Uterus (tissue), 4 donors: ENCODE measurements around the gene GABRB1. TPM values are rescaled to one million over a fixed set of nuclear protein-coding genes. Genes with fewer than 3 reads are reported as not detected.
A peak's percentile ranks its signal among the peaks of the same experiment; 100 is the strongest.

Source experiments
- DNase-seq, 2 donors: peaks; one replicate each; pipeline ENCODE4 v3.0.0-alpha.2; 2019 to 2020
- H3K27ac ChIP-seq, 2 donors: fragments of 200-600 bp; sonication (generic); 1 replicate in 1 of 2; 2 replicates in 1 of 2; pipeline ENCODE4 v1.5.1; 2016 to 2018
- H3K27me3 ChIP-seq, 2 donors: fragments of 200-600 bp; sonication (generic); one replicate each; pipeline ENCODE4 v1.5.1; 2018 to 2019; ENCODE audit warnings: control low read depth in 1 of 2
- H3K36me3 ChIP-seq, 2 donors: fragments of 200-600 bp; sonication (generic); one replicate each; pipeline ENCODE4 v1.5.1; 2019; ENCODE audit warnings: control low read depth in 1 of 2
- H3K4me1 ChIP-seq, 2 donors: fragments of 200-600 bp; sonication (generic); one replicate each; pipeline ENCODE4 v1.5.1; 2018 to 2019; ENCODE audit warnings: control low read depth in 1 of 2
- H3K4me3 ChIP-seq, 2 donors: fragments of 200-600 bp; sonication (generic); 1 replicate in 1 of 2; 2 replicates in 1 of 2; pipeline ENCODE4 v1.5.1; 2018 to 2019; ENCODE audit warnings: mild to moderate bottlenecking in 1 of 2
- H3K9me3 ChIP-seq, 2 donors: fragments of 200-600 bp; sonication (generic); one replicate each; pipeline ENCODE4 v1.5.1; 2019; ENCODE audit warnings: control low read depth in 1 of 2
- POLR2A ChIP-seq, 2 donors: fragments of 450-650 bp; IDR thresholded peaks; one replicate each; pipeline ENCODE4 v1.6.1; 2016; ENCODE audit warnings: antibody characterized with exemption in 2 of 2, mild to moderate bottlenecking in 1 of 2, moderate library complexity in 1 of 2
- intact Hi-C: fragments of 100-400 bp; cut with DNase I; formaldehyde crosslinking; loops from one replicate; pipeline ENCODE4 v1.15.1; 2023; ENCODE audit warnings: low total_unique reads
- total RNA-seq, 4 donors: library from RNA; depleted of rRNA in 3 of 4; stranded (reverse); fragments of >200 nt in 3 of 4; gene quantifications; one replicate each; pipeline versions ENCODE4 v1.1.0 to v1.2.4, GENCODE V29; 2014 to 2023
- TF ChIP-seq, protein P1 (sequence below), 4 experiments: fragments of 200-600 bp in 2 of 4; fragments of 450-650 bp in 2 of 4; sonication (generic) in 2 of 4; IDR thresholded peaks; one replicate each; pipeline ENCODE4 v1.5.1; 2016 to 2019; ENCODE audit warnings: antibody characterized with exemption in 4 of 4, mild to moderate bottlenecking in 2 of 4, moderate library complexity in 1 of 4
- donor health status: DM: yes; HTN: yes; CAD: no.

GABRB1 gene
- total RNA-seq, 4 donors from 2014 or later = 1.2 to 1.5 TPM; not detected in 2

DNA sequence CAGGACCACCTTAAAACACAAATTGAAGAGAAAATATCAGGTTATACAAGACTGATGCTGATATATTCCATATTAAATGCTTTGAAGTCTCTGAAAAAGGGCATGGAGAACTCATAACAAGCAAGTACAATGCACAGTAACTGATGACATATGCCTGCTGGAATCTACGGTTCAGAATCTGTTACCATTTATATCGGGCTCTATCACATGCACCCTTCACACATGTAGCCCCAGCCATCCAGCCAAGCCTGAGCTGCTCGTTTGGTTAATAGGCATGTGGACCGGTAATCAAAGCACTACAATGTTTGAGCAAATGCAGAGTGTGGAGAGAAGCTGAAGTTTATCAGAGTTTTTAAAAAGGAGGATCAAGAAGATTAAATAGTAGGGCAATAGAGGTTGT, 420.3 kb downstream of the GABRB1 start:
- H3K27ac ChIP-seq = no peak overlapping the region
- no peaks in the 10 kb centered on the region for H3K36me3 ChIP-seq
- H3K4me3 ChIP-seq = no peak overlapping the region
- intact Hi-C loops = no loop called here
- TF ChIP-seq, protein P1, sequence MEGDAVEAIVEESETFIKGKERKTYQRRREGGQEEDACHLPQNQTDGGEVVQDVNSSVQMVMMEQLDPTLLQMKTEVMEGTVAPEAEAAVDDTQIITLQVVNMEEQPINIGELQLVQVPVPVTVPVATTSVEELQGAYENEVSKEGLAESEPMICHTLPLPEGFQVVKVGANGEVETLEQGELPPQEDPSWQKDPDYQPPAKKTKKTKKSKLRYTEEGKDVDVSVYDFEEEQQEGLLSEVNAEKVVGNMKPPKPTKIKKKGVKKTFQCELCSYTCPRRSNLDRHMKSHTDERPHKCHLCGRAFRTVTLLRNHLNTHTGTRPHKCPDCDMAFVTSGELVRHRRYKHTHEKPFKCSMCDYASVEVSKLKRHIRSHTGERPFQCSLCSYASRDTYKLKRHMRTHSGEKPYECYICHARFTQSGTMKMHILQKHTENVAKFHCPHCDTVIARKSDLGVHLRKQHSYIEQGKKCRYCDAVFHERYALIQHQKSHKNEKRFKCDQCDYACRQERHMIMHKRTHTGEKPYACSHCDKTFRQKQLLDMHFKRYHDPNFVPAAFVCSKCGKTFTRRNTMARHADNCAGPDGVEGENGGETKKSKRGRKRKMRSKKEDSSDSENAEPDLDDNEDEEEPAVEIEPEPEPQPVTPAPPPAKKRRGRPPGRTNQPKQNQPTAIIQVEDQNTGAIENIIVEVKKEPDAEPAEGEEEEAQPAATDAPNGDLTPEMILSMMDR (IDR thresholded peaks at IDR 0.05) = no peak
- no peak for TF ChIP-seq POLR2A (IDR thresholded peaks at IDR 0.05)
- no peaks in the 10 kb centered on the region for H3K9me3 ChIP-seq
- no peaks in the 10 kb centered on the region for H3K4me1 ChIP-seq
- no peak for DNase-seq
- H3K27me3 ChIP-seq = no peaks in the 10 kb centered on the region

DNA sequence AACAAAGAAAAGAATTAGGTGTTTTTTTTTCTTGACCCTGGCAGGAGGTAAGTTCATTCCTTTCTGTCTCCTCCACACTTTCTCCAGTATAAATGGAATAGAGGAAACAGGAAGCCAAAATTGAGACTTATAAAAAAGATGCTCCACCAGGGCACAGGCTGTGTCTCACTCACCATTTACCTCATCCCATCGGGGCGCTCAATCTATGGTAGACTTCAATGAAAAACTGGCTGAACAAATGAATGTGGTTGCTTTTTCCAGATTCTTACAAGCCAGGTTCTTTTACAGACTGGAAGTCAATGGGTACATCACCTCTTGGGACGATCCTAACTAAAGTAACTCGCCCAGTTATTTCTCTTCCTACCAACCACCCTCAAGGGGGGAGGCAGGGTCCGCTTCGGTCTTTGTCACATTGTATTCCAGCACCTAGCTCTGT, 431.4 kb downstream of the GABRB1 start:
- Histone ChIP-seq H3K36me3 (no peaks in the 10 kb centered on the region), H3K4me3 (peak overlapping the region; percentile 84 to 89), H3K27ac (peak overlapping the region; percentile 88 to 93), H3K4me1 (no peaks in the 10 kb centered on the region), H3K27me3 (no peaks in the 10 kb centered on the region), H3K9me3 (no peaks in the 10 kb centered on the region)
- DNase-seq = no peak
- TF ChIP-seq POLR2A (IDR thresholded peaks at IDR 0.05) = no peak
- TF ChIP-seq, protein P1 (IDR thresholded peaks at IDR 0.05) = no peak
- intact Hi-C loops = no loop called here

DNA sequence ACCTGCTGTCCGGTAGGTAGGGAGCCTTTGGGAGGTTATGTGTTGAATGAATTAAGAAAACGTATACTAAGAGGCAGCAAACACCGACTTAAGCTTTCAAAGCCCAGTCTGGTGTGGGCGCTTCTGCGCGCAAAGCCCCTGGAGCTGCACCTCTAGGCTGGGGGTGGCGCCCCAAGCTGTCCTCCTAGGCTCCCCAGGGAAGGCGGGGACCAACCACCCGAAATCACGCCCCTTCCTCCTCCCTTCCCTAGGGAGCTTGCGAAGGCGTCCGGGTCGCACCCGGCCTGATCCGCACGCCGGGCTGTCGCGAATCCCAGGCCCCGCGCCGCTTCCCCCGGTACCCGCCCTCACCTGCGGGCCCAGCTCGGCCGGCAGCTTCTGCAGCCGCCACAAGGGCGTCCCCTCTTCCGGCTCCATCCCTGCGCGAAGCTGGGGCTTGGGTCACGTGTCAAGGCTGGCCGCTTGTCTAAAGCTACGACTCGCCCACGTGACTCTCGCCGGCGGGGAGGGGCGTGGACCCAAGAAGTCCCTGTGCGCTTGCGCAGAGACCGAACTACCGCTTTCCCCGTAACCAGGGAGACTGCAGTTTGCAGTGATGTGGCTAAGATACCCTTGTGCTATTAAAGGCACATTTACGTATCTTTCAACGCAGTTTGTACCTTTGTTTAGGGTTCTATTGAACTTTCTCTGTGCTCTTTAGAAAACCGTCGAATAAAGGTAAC, 432.0 kb downstream of the GABRB1 start, which contains the start of gene COMMD8:
COMMD8 (minus strand) TSS at position 468 of the 722 bp plus-strand sequence; CDS start at position 417, 51 bp downstream.
- no peaks in the 10 kb centered on the region for H3K36me3 ChIP-seq
- intact Hi-C loops = no loop called here
- peak; percentile 42 to 69 for TF ChIP-seq POLR2A (IDR thresholded peaks at IDR 0.05)
- TF ChIP-seq, protein P1 (IDR thresholded peaks at IDR 0.05) = peak; percentile 37 to 62 (median 46)

DNA sequence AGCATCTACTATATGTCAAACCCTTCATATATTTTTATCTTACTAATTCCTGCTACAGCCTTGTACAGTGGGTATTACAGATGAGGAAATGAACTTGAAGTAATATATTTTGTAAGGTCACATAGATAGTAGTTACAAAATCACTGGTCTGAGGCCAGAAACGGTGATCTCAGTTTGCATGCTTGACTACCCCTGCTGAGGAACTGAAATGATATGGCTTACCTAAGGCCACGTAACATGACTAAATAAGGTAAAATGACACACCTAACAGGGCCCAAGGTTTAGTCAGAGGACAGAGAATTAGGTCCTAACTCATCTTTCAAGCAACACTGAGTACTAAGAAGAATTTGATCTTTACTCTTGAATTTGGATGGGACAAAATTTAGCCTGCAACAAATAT, 433.6 kb downstream of the GABRB1 start:
- Histone ChIP-seq H3K4me3 (no peak overlapping the region), H3K27me3 (no peaks in the 10 kb centered on the region), H3K27ac (no peak overlapping the region), H3K9me3 (no peaks in the 10 kb centered on the region), H3K4me1 (no peaks in the 10 kb centered on the region), H3K36me3 (no peaks in the 10 kb centered on the region)
- no peak for TF ChIP-seq POLR2A (IDR thresholded peaks at IDR 0.05)
- TF ChIP-seq, protein P1 (IDR thresholded peaks at IDR 0.05) = no peak
- DNase-seq = no peak
- intact Hi-C loops = no loop called here

More for the DNA sequence above, 432.0 kb downstream of the GABRB1 start, which contains the start of gene COMMD8:
- H3K27me3 ChIP-seq = no peaks in the 10 kb centered on the region
- H3K4me1 ChIP-seq = no peaks in the 10 kb centered on the region
- peak; percentile 97 for DNase-seq
- H3K4me3 ChIP-seq = peak within 1 kb of the TSS; percentile 84 to 89
- peak within 1 kb of the TSS; percentile 88 to 93 for H3K27ac ChIP-seq
- H3K9me3 ChIP-seq = no peaks in the 10 kb centered on the region

DNA sequence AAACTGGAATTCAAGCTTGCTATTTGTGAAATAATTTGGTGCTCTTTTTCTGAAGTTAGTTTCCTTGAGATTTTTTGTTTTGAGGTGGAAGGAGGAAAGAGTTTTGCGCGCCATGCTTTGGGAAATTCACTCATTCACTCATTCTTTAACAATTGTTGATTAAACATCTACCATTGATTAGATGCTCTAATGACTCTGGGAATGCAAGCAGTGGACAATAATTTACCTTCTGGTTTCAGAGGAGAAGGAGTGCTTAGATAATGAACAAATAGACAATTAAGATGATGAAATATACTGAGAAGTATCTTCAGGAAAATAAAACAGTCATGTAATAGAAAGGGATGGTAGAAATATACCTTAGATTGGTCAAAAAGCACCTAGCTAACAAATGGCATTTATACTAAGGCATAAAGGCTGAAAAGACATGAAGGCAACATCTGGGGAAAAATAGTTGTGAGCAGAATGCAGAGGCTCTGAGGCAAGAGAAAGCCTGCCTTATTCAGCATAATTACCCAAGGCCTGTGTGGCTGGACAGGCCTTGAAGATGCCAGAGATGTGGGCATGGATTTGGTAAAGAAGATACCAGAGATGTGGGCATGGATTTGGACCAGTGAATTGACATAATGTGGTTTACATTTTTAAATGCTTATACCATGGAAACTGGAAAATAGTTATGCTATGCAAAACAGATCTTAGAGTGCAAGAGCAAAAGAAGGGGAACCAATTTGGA, 434.9 kb downstream of the GABRB1 start:
- no peaks in the 10 kb centered on the region for H3K9me3 ChIP-seq
- TF ChIP-seq, protein P1 (IDR thresholded peaks at IDR 0.05) = no peak
- H3K27me3 ChIP-seq = no peaks in the 10 kb centered on the region
- H3K27ac ChIP-seq = no peak overlapping the region
- no peak overlapping the region for H3K4me3 ChIP-seq
- H3K4me1 ChIP-seq = no peaks in the 10 kb centered on the region
- no peaks in the 10 kb centered on the region for H3K36me3 ChIP-seq
- DNase-seq = no peak
- intact Hi-C loops = no loop called here
